LNCAP (cell line): ENCODE measurements around the gene HIGD2A.

Experiments
- TF ChIP-seq, protein P1 (sequence below): fragments of 450-650 bp; IDR thresholded peaks from 2 replicates; pipeline ENCODE4 v1.5.1; 2017; ENCODE audit warnings: mild to moderate bottlenecking

Gene HIGD2A

DNA sequence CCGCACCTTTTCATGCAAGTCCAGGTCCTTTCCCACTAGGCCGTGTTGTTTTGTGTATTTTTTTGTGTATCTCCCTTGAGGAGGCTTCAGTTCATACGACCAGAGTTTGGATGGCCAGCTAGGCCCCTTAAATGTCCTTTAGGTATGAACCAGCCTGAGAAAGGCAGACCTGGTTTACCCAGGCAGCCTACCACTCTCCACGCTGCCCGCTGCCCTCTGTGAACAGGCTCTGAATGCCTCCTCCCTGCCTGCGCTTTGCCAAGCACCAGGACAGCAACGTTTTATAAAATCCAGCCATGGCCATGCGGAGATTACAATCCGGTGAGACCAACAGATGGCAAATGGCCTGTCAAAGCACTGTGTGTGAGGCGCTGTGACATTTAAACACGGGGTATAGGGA lies 28.4 kb downstream of the HIGD2A start:
- TF ChIP-seq, protein P1, sequence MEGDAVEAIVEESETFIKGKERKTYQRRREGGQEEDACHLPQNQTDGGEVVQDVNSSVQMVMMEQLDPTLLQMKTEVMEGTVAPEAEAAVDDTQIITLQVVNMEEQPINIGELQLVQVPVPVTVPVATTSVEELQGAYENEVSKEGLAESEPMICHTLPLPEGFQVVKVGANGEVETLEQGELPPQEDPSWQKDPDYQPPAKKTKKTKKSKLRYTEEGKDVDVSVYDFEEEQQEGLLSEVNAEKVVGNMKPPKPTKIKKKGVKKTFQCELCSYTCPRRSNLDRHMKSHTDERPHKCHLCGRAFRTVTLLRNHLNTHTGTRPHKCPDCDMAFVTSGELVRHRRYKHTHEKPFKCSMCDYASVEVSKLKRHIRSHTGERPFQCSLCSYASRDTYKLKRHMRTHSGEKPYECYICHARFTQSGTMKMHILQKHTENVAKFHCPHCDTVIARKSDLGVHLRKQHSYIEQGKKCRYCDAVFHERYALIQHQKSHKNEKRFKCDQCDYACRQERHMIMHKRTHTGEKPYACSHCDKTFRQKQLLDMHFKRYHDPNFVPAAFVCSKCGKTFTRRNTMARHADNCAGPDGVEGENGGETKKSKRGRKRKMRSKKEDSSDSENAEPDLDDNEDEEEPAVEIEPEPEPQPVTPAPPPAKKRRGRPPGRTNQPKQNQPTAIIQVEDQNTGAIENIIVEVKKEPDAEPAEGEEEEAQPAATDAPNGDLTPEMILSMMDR: no peak

DNA sequence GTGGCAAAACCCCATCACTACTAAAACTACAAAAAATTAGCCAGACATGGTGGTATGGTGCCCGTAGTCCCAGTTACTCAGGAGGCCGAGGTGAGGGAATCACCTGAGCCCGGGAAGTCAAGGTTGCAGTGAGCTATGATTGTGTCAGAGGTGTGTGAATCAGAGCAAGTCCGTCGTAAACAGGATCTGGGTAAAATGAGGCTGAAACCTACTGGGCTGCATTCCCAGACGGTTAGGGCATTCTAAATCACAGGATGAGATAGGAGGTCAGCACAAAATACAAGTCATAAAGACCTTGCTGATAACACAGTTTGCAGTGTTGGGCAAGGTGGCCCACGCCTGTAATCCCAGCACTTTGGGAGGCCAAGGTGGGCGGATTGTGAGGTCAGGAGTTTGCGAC lies 29.7 kb downstream of the HIGD2A start:
- TF ChIP-seq, protein P1: no peak

- TF ChIP-seq, protein P1: no peak
Measured at GRCh38 chr5:176420086-176420485, 31.5 kb downstream of the HIGD2A start.

DNA sequence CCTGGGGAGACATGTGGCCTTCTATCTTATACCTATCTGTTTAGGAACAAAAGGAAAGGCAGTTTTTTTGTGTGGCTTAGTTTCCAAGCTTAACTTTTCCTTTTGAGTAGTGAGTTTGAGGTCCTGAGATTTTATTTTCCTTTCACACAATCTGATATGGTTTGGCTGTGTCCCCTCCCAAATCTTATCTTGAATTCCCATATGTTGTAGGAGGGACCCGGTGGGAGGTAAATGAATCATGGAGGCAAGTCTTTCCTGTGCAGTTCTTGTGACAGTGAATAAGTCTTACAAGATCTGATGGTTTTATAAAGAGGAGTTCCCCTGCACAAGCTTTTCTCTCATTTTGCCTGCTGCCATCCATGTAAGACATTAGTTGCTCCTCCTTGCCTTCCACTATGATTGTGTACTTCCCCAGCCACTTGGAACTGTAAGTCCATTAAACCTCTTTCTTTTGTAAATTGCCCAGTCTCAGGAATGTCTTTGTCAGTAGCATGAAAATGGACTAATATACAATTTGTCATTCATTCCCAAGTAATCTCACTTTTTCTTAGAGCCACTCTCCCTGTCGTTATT lies 32.5 kb downstream of the HIGD2A start:
- TF ChIP-seq, protein P1: no peak

- TF ChIP-seq, protein P1: no peak
Measured at GRCh38 chr5:176424181-176424580, 35.6 kb downstream of the HIGD2A start.

- TF ChIP-seq, protein P1: no peak
Measured at GRCh38 chr5:176425138-176425537, 36.6 kb downstream of the HIGD2A start.

DNA sequence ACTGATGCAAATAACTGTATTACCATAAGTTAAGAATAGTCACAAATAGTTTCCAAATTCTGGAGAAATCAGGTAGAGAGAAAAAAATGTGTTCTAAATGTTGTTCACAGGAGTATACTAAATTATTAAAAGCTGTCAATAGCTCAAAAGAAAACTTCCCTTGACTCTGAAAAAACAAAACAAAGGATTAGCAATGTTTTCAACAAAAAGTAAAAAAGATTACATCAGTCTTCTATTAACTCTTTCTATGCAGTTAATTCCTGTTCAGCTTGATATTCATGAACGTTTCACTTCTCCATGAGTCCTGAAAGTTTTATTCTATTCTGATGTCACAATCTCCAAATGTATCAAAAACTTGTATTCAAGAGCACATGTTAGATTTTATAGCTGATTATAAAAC lies 37.2 kb downstream of the HIGD2A start:
- TF ChIP-seq, protein P1: no peak

GRCh38 chr5:176426876-176427275 lies 38.3 kb downstream of the HIGD2A start:
- TF ChIP-seq, protein P1: no peak
